ENCODE results near the gene MAP3K19.

MAP3K19 gene

GRCh38 chr2:134957477-134957876, 89.8 kb downstream of the MAP3K19 start:
- no peak for DNase-seq (ENCODE audit: low spot score)
- in situ Hi-C loops (cut with MboI; ENCODE audit: low sequenced_read_pairs, unreplicated experiment) = no loop called here
- no peak for TF ChIP-seq CTCF (IDR thresholded peaks at IDR 0.05; ENCODE audit: borderline replicate concordance, control extremely low read depth, extremely low read depth, insufficient read depth, missing control alignments)

- in situ Hi-C loops (cut with MboI; ENCODE audit: low sequenced_read_pairs, unreplicated experiment) = no loop called here
- TF ChIP-seq CTCF (IDR thresholded peaks at IDR 0.05; ENCODE audit: borderline replicate concordance, control extremely low read depth, extremely low read depth, insufficient read depth, missing control alignments) = no peak
- no peak for DNase-seq (ENCODE audit: low spot score)
Measured at GRCh38 chr2:134955744-134956143, 91.5 kb downstream of the MAP3K19 start.

- in situ Hi-C loops (cut with MboI; ENCODE audit: low sequenced_read_pairs, unreplicated experiment) = no loop called here
- DNase-seq (ENCODE audit: low spot score) = no peak
- TF ChIP-seq CTCF (IDR thresholded peaks at IDR 0.05; ENCODE audit: borderline replicate concordance, control extremely low read depth, extremely low read depth, insufficient read depth, missing control alignments) = no peak
Measured at GRCh38 chr2:134954065-134954464, 93.2 kb downstream of the MAP3K19 start.

GRCh38 chr2:134952608-134953007, 94.6 kb downstream of the MAP3K19 start:
- DNase-seq (ENCODE audit: low spot score) = no peak
- in situ Hi-C loops (cut with MboI; ENCODE audit: low sequenced_read_pairs, unreplicated experiment) = no loop called here
- no peak for TF ChIP-seq CTCF (IDR thresholded peaks at IDR 0.05; ENCODE audit: borderline replicate concordance, control extremely low read depth, extremely low read depth, insufficient read depth, missing control alignments)

- DNase-seq (ENCODE audit: low spot score) = no peak
Measured at GRCh38 chr2:134950886-134951285, 96.4 kb downstream of the MAP3K19 start.

GRCh38 chr2:134949981-134950708, 97.1 kb downstream of the MAP3K19 start:
- in situ Hi-C loops (cut with MboI; ENCODE audit: low sequenced_read_pairs, unreplicated experiment) = no loop called here

More at GRCh38 chr2:134950886-134951285, 96.4 kb downstream of the MAP3K19 start:
- in situ Hi-C loops (cut with MboI; ENCODE audit: low sequenced_read_pairs, unreplicated experiment) = no loop called here
- no peak for TF ChIP-seq CTCF (IDR thresholded peaks at IDR 0.05; ENCODE audit: borderline replicate concordance, control extremely low read depth, extremely low read depth, insufficient read depth, missing control alignments)

More at GRCh38 chr2:134949981-134950708, 97.1 kb downstream of the MAP3K19 start:
- no peak for TF ChIP-seq CTCF (IDR thresholded peaks at IDR 0.05; ENCODE audit: borderline replicate concordance, control extremely low read depth, extremely low read depth, insufficient read depth, missing control alignments)
- no peak for DNase-seq (ENCODE audit: low spot score)
